Measurements from ENCODE around the gene SOWAHA. TPM values are rescaled to one million over a fixed set of nuclear protein-coding genes. Genes with fewer than 3 reads are reported as not detected.

SOWAHA gene
- total RNA-seq, 1 experiment from 2014 or later = 0.20 TPM

DNA sequence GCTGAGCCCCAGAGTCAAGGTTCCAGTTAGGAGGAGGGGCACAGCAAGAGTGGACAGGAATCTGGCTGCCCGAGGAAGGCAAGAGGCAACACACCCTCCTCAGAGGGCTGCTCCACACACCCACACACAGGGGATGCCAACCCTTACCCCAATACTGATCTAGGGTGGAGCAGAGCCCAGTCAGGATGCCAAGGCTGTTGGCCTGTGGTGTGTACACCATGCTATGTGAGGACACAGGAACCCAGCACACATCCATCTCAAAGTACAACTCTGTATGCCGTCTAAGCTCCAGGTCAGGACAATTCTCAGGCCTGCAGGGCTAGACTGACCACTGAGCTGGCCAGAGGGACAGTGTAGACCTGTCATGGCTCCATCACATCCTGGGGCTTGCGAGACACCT lies 38.7 kb upstream of the SOWAHA start:
- Histone ChIP-seq H3K18ac (ENCODE audit: insufficient read length, low read depth, low read length) (no peak overlapping the region), H4K8ac (replicated peaks; ENCODE audit: insufficient read length, low read depth, low read length) (no peak overlapping the region), H3K27ac (ENCODE audit: insufficient read length, low read depth, low read length) (no peak overlapping the region), H3K79me1 (ENCODE audit: insufficient read depth, low read depth, low read length, poor library complexity, severe bottlenecking) (peaks cover 2% of the 10 kb centered on the region), H3K79me2 (ENCODE audit: insufficient read depth, low read length) (peaks cover 2% of the 10 kb centered on the region; the same call in 1 of the 2 replicates), H3K4me2 (ENCODE audit: insufficient read depth, insufficient read length, low read length) (no peak overlapping the region), H3K4me1 (ENCODE audit: insufficient read depth, low read length) (peaks cover 10% of the 10 kb centered on the region; the same call in 1 of the 2 replicates), H4K5ac (ENCODE audit: insufficient read length, low read depth, low read length) (no peak overlapping the region), H3K4ac (ENCODE audit: low read depth, low read length) (no peak overlapping the region), H2AFZ (ENCODE audit: low read length) (no peak overlapping the region), H3K27me3 (ENCODE audit: insufficient read depth, low read length) (peaks cover 16% of the 10 kb centered on the region; the same call in 1 of the 2 replicates), H4K20me1 (ENCODE audit: control insufficient read depth, insufficient read depth, insufficient read length) (no peaks in the 10 kb centered on the region), H2BK12ac (ENCODE audit: insufficient read length, low read depth, low read length) (no peak overlapping the region), H2AK5ac (ENCODE audit: insufficient read length, low read length) (no peak overlapping the region), H2BK120ac (ENCODE audit: low read depth, low read length, poor library complexity, severe bottlenecking) (no peak overlapping the region), H3K9me3 (ENCODE audit: control insufficient read depth, low read depth, low read length) (no peaks in the 10 kb centered on the region), H3K23ac (ENCODE audit: insufficient read length, low read depth, low read length) (no peak overlapping the region), H2BK20ac (ENCODE audit: low read depth, low read length, poor library complexity, severe bottlenecking) (no peak overlapping the region), H3K14ac (ENCODE audit: insufficient read depth, low read length) (no peak overlapping the region; the same call in 1 of the 2 replicates), H4K91ac (ENCODE audit: insufficient read length, low read depth, low read length) (no peak overlapping the region), H3K23me2 (ENCODE audit: insufficient read length, low read depth, low read length, poor library complexity, severe bottlenecking) (peaks cover 13% of the 10 kb centered on the region), H3K9ac (ENCODE audit: extremely low read depth, insufficient read length, low read length) (no peak overlapping the region), H2BK15ac (ENCODE audit: low read depth, low read length) (no peak overlapping the region), H3T11ph (ENCODE audit: low read length) (no peak overlapping the region), H2BK5ac (ENCODE audit: insufficient read length, low read length) (no peak overlapping the region), H3K56ac (ENCODE audit: insufficient read length, low read depth, low read length) (no peak overlapping the region)
- H3K9me3 Mint-ChIP-seq = no peaks in the 10 kb centered on the region; a peak in 1 of 5 replicates
- H3K27ac Mint-ChIP-seq = no peak overlapping the region
- WGBS (ENCODE audit: extremely low coverage, insufficient read length, low lambda C conversion rate) = no CpG with 5 or more reads among the region's 3 CpGs
- no peak for DNase-seq
- TF ChIP-seq, protein P1, sequence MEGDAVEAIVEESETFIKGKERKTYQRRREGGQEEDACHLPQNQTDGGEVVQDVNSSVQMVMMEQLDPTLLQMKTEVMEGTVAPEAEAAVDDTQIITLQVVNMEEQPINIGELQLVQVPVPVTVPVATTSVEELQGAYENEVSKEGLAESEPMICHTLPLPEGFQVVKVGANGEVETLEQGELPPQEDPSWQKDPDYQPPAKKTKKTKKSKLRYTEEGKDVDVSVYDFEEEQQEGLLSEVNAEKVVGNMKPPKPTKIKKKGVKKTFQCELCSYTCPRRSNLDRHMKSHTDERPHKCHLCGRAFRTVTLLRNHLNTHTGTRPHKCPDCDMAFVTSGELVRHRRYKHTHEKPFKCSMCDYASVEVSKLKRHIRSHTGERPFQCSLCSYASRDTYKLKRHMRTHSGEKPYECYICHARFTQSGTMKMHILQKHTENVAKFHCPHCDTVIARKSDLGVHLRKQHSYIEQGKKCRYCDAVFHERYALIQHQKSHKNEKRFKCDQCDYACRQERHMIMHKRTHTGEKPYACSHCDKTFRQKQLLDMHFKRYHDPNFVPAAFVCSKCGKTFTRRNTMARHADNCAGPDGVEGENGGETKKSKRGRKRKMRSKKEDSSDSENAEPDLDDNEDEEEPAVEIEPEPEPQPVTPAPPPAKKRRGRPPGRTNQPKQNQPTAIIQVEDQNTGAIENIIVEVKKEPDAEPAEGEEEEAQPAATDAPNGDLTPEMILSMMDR (conservative IDR thresholded peaks at IDR 0.05) = no peak
- no peak overlapping the region; a peak in 1 of 5 replicates for H3K4me3 Mint-ChIP-seq
- H3K36me3 Mint-ChIP-seq (ENCODE audit: insufficient read depth in 1 of 3, low read depth in 3 of 3) = no peaks in the 10 kb centered on the region
- H3K27me3 Mint-ChIP-seq (ENCODE audit: low read depth) = peaks cover 59% of the 10 kb centered on the region
- peaks cover 34 to 39% of the 10 kb centered on the region in 2 experiments for H3K4me1 Mint-ChIP-seq
